KMS-11 (cell line): Measurements from ENCODE around the gene ASCC2.
"Not testable (repeated sequence)": the region's sequence is repeated elsewhere in the genome, so short reads cannot be mapped to it uniquely, and the experiment has no call there.

ENCODE experiments used
- H2AFZ ChIP-seq: fragments of 200-600 bp; sonication (generic); 2 replicates; pipeline ENCODE4 v1.6.1; 2016; ENCODE audit warnings: antibody characterized with exemption, mixed run types, low read depth
- H3K27ac ChIP-seq: fragments of 200-600 bp; sonication (generic); 2 replicates; pipeline ENCODE4 v1.6.1; 2016; ENCODE audit warnings: mild to moderate bottlenecking, mixed run types
- H3K27me3 ChIP-seq: fragments of 200-600 bp; sonication (generic); 2 replicates; pipeline ENCODE4 v1.6.1; 2017; ENCODE audit warnings: mild to moderate bottlenecking, low read depth, mixed run types, moderate library complexity; ENCODE audit not compliant: insufficient read depth
- H3K36me3 ChIP-seq: fragments of 200-600 bp; sonication (generic); 2 replicates; pipeline ENCODE4 v1.6.1; 2017; ENCODE audit warnings: mild to moderate bottlenecking, mixed run types; ENCODE audit not compliant: insufficient read depth
- H3K4me1 ChIP-seq: fragments of 200-600 bp; sonication (generic); 2 replicates; pipeline ENCODE4 v1.6.1; 2016; ENCODE audit warnings: mild to moderate bottlenecking, low read depth, mixed run types; ENCODE audit not compliant: poor library complexity, severe bottlenecking
- H3K4me2 ChIP-seq: fragments of 200-600 bp; sonication (generic); 2 replicates; pipeline ENCODE4 v1.7.0; 2016; ENCODE audit warnings: mild to moderate bottlenecking, mixed run types
- H3K4me3 ChIP-seq: fragments of 200-600 bp; sonication (generic); IDR thresholded peaks from 2 replicates; pipeline ENCODE4 v1.6.1; 2017; ENCODE audit warnings: low read depth, low read length, mixed read lengths; ENCODE audit not compliant: insufficient read depth
- H3K79me2 ChIP-seq: fragments of 200-600 bp; sonication (generic); 2 replicates; pipeline ENCODE4 v1.6.1; 2016; ENCODE audit warnings: low read depth, mixed run types; ENCODE audit not compliant: insufficient read depth
- H3K9ac ChIP-seq: fragments of 200-600 bp; sonication (generic); 2 replicates; pipeline ENCODE4 v1.6.1; 2016; ENCODE audit warnings: mild to moderate bottlenecking, mixed run types
- H4K20me1 ChIP-seq: fragments of 200-600 bp; sonication (generic); 2 replicates; pipeline ENCODE4 v1.6.1; 2016; ENCODE audit warnings: mild to moderate bottlenecking, mixed run types; ENCODE audit not compliant: insufficient read depth
- TF ChIP-seq, protein P1 (sequence below): fragments of 200-600 bp; sonication (generic); conservative IDR thresholded peaks from 2 replicates; pipeline ENCODE4 v1.6.1; 2017; ENCODE audit warnings: low read depth, mild to moderate bottlenecking, antibody characterized with exemption, low read length, moderate library complexity, mixed read lengths

Gene ASCC2

DNA sequence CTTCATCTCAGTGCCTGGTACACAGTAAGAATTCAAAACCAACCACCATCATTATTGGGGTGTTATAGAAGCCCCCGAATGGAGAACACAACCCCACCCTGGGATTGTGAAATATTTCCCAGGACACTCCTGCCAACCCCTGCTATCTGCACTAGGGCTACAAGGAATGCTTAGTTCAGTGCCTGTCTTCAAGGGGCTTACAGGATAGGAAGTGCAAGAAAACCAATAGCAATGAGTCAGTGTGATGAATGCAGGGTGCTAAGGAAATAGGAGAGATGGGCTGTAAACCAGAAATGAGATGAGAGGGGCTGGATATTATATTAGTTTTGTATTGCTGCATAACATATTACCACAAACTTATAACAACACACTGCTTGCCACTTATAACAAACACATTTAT, 965 bp upstream of the ASCC2 start:
- Histone ChIP-seq H4K20me1 (no peaks in the 10 kb centered on the region), H3K4me3 (no peak overlapping the region), H3K9ac (no peak overlapping the region), H2AFZ (peak overlapping the region; percentile 94), H3K27me3 (no peaks in the 10 kb centered on the region), H3K27ac (no peak overlapping the region), H3K36me3 (no peaks in the 10 kb centered on the region), H3K4me1 (peaks cover 7% of the 10 kb centered on the region), H3K4me2 (peak overlapping the region; percentile 78; the same call in 1 of the 2 replicates), H3K79me2 (peaks cover 19% of the 10 kb centered on the region; the same call in 1 of the 2 replicates)
- TF ChIP-seq, protein P1, sequence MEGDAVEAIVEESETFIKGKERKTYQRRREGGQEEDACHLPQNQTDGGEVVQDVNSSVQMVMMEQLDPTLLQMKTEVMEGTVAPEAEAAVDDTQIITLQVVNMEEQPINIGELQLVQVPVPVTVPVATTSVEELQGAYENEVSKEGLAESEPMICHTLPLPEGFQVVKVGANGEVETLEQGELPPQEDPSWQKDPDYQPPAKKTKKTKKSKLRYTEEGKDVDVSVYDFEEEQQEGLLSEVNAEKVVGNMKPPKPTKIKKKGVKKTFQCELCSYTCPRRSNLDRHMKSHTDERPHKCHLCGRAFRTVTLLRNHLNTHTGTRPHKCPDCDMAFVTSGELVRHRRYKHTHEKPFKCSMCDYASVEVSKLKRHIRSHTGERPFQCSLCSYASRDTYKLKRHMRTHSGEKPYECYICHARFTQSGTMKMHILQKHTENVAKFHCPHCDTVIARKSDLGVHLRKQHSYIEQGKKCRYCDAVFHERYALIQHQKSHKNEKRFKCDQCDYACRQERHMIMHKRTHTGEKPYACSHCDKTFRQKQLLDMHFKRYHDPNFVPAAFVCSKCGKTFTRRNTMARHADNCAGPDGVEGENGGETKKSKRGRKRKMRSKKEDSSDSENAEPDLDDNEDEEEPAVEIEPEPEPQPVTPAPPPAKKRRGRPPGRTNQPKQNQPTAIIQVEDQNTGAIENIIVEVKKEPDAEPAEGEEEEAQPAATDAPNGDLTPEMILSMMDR, result no peak

DNA sequence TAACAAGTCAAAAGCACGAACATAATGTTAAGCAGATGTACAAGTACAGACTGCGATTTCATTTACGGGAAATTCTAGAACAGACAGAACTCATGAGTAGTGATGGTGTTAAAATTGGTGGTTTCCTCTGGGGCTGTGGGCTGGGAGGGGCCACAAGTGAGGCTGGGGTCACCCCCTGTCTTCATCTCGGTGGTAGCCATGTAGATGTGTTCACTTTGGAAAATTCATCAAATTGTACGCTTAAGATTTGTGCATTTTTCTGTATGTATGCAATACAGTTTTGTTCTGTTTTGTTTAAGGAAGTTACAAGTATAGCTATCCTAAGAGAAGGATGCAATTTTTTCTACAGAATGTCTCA, 504 bp upstream of the ASCC2 start:
- peaks cover 19% of the 10 kb centered on the region; the same call in 1 of the 2 replicates for H3K79me2 ChIP-seq
- peak overlapping the region; percentile 78 for H3K4me2 ChIP-seq
- H3K4me3 ChIP-seq, result peak overlapping the region; percentile 22
- H3K27ac ChIP-seq, result peak overlapping the region; percentile 32; the same call in 1 of the 2 replicates
- TF ChIP-seq, protein P1, result no peak
- no peaks in the 10 kb centered on the region for H3K36me3 ChIP-seq
- no peaks in the 10 kb centered on the region for H4K20me1 ChIP-seq
- peak overlapping the region; percentile 94 for H2AFZ ChIP-seq
- peak overlapping the region; percentile 34; the same call in 1 of the 2 replicates for H3K9ac ChIP-seq
- H3K27me3 ChIP-seq, result no peaks in the 10 kb centered on the region
- H3K4me1 ChIP-seq, result peaks cover 7% of the 10 kb centered on the region

- not testable (repeated sequence) for H3K27ac ChIP-seq, H3K4me3 ChIP-seq, H3K4me1 ChIP-seq, H4K20me1 ChIP-seq, H2AFZ ChIP-seq, H3K36me3 ChIP-seq, H3K9ac ChIP-seq, H3K27me3 ChIP-seq
- peak overlapping the region; percentile 66 for H3K4me2 ChIP-seq
- peaks cover 19% of the 10 kb centered on the region; the same call in 1 of the 2 replicates for H3K79me2 ChIP-seq
Measured at GRCh38 chr22:29836791-29837370, 1.2 kb downstream of the ASCC2 start.

DNA sequence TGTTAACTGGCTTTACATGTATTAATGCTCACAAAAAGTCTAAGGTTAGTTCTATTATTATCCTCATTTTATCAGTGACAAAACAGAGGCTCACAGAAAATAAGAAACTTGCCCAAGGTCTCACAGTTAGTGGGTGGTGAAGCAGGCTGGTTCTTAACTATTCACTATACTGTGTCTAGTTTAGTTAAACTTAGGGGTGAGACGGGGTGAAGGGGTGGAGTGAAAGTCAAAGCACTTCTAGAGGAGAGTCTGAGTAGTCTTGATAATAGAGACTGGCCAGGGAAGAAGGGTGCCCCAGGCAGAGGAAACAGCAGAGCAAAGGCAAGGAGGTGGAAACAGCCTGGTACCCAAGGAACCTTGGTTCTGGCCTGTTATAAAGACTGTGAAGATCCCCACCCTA, 4.0 kb downstream of the ASCC2 start:
- H2AFZ ChIP-seq, result no peak overlapping the region
- peaks cover 7% of the 10 kb centered on the region for H3K4me1 ChIP-seq
- H3K4me3 ChIP-seq, result no peak overlapping the region
- H3K4me2 ChIP-seq, result no peak overlapping the region
- H3K36me3 ChIP-seq, result no peaks in the 10 kb centered on the region
- H3K27me3 ChIP-seq, result no peaks in the 10 kb centered on the region
- H3K9ac ChIP-seq, result no peak overlapping the region
- no peaks in the 10 kb centered on the region for H4K20me1 ChIP-seq
- peaks cover 19% of the 10 kb centered on the region; the same call in 1 of the 2 replicates for H3K79me2 ChIP-seq
- TF ChIP-seq, protein P1, result no peak
- no peak overlapping the region for H3K27ac ChIP-seq

- H3K4me3 ChIP-seq, result no peak overlapping the region
Measured at GRCh38 chr22:29833392-29833965, 4.6 kb downstream of the ASCC2 start.

More at GRCh38 chr22:29833392-29833965, 4.6 kb downstream of the ASCC2 start:
- TF ChIP-seq, protein P1, result no peak
- H3K27me3 ChIP-seq, result no peaks in the 10 kb centered on the region
- H3K4me1 ChIP-seq, result peaks cover 1% of the 10 kb centered on the region
- no peaks in the 10 kb centered on the region for H4K20me1 ChIP-seq
- H3K27ac ChIP-seq, result no peak overlapping the region
- H3K4me2 ChIP-seq, result no peak overlapping the region
- no peak overlapping the region for H2AFZ ChIP-seq
- H3K79me2 ChIP-seq, result peaks cover 19% of the 10 kb centered on the region; the same call in 1 of the 2 replicates
- no peaks in the 10 kb centered on the region for H3K36me3 ChIP-seq
- H3K9ac ChIP-seq, result no peak overlapping the region
